NCI-H69 (cell line): ENCODE measurements around the gene SYNGR1.
"Not testable (repeated sequence)": the region's sequence is repeated elsewhere in the genome, so short reads cannot be mapped to it uniquely, and the experiment has no call there.

Experiments used
- DNase-seq: peaks from one replicate; lab custom pipeline; 2025; lab: John Stamatoyannopoulos, UW

SYNGR1 gene

GRCh38 chr22:39408173-39408572, 58.4 kb downstream of the SYNGR1 start:
- DNase-seq: no peak

- no peak for DNase-seq
Measured at GRCh38 chr22:39408807-39409206, 59.0 kb downstream of the SYNGR1 start.

GRCh38 chr22:39409516-39410029, 59.8 kb downstream of the SYNGR1 start:
- no peak for DNase-seq

- no peak for DNase-seq
Measured at GRCh38 chr22:39410264-39410663, 60.5 kb downstream of the SYNGR1 start.

- not testable (repeated sequence) for DNase-seq
Measured at GRCh38 chr22:39411828-39412365, 62.1 kb downstream of the SYNGR1 start.

- DNase-seq: not testable (repeated sequence)
Measured at GRCh38 chr22:39413204-39413603, 63.4 kb downstream of the SYNGR1 start.

- no peak for DNase-seq
Measured at GRCh38 chr22:39414377-39414776, 64.6 kb downstream of the SYNGR1 start.

- no peak for DNase-seq
Measured at GRCh38 chr22:39414886-39415285, 65.1 kb downstream of the SYNGR1 start.

- DNase-seq: no peak
Measured at GRCh38 chr22:39415506-39415905, 65.7 kb downstream of the SYNGR1 start.

GRCh38 chr22:39416319-39416718, 66.5 kb downstream of the SYNGR1 start:
- no peak for DNase-seq

- DNase-seq: no peak
Measured at GRCh38 chr22:39417641-39418040, 67.8 kb downstream of the SYNGR1 start.

GRCh38 chr22:39418696-39419095, 68.9 kb downstream of the SYNGR1 start:
- DNase-seq: no peak

- DNase-seq: peak; percentile 52
Measured at GRCh38 chr22:39419096-39419495, 69.3 kb downstream of the SYNGR1 start.

- no peak for DNase-seq
Measured at GRCh38 chr22:39419911-39420310, 70.1 kb downstream of the SYNGR1 start.

- DNase-seq: no peak
Measured at GRCh38 chr22:39421691-39422090, 71.9 kb downstream of the SYNGR1 start.

- no peak for DNase-seq
Measured at GRCh38 chr22:39422101-39422500, 72.3 kb downstream of the SYNGR1 start.

GRCh38 chr22:39422721-39423120, 72.9 kb downstream of the SYNGR1 start:
- DNase-seq: no peak

GRCh38 chr22:39423976-39424375, 74.2 kb downstream of the SYNGR1 start:
- DNase-seq: no peak

GRCh38 chr22:39426380-39427043, 76.7 kb downstream of the SYNGR1 start:
- no peak for DNase-seq

- DNase-seq: no peak
Measured at GRCh38 chr22:39427751-39428596, 78.2 kb downstream of the SYNGR1 start.

GRCh38 chr22:39428597-39429071, 78.8 kb downstream of the SYNGR1 start:
- peak; percentile 97 for DNase-seq

- DNase-seq: no peak
Measured at GRCh38 chr22:39429186-39429585, 79.4 kb downstream of the SYNGR1 start.
